Skeletal muscle cell (primary cell): Measurements from ENCODE around the gene LPGAT1.

Experiments used
- DNase-seq: peaks from one replicate; pipeline ENCODE4 v3.0.0-alpha.2; 2010; ENCODE audit warnings: low read depth
- H3K4me3 ChIP-seq: 2 replicates; pipeline ENCODE4 v1.5.1; 2011; ENCODE audit warnings: low read depth, mild to moderate bottlenecking, control low read depth, low read length, moderate library complexity

The LPGAT1 gene

DNA sequence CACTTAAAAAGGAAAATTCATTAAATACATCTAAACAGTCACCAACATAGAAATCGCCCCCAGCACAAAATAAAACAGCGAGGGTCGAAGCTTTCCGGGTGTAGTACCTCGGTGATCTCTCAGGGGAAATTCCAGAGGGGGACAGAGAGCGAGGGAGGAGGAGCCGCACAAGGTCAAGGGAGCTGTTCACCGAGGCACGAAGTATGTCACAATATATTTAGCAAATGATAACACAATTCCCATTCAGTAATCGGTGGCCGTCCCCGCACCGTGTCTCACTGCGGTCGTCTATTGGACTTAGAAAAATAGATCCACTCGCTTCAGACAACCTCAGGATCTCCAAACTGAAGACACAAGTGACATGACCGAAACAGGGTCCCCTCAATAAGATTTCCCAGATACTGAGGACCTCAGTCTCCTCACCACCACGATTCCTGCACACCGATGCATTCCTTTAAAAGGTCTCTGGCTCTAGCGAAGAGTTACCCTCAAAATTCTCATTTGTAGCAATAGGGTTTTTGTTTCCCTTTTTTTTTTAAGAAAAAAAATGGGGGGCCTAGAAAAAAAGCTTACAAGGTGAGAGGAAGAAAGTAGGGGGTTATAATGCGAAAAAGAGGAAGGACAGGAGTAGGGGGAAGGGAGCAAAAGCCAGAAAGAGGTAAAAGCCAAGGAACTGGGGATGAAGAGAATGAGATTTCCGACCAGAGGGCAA lies 1.1 kb downstream of the LPGAT1 start:
- DNase-seq, result no peak
- peak overlapping the region; percentile 60 for H3K4me3 ChIP-seq

DNA sequence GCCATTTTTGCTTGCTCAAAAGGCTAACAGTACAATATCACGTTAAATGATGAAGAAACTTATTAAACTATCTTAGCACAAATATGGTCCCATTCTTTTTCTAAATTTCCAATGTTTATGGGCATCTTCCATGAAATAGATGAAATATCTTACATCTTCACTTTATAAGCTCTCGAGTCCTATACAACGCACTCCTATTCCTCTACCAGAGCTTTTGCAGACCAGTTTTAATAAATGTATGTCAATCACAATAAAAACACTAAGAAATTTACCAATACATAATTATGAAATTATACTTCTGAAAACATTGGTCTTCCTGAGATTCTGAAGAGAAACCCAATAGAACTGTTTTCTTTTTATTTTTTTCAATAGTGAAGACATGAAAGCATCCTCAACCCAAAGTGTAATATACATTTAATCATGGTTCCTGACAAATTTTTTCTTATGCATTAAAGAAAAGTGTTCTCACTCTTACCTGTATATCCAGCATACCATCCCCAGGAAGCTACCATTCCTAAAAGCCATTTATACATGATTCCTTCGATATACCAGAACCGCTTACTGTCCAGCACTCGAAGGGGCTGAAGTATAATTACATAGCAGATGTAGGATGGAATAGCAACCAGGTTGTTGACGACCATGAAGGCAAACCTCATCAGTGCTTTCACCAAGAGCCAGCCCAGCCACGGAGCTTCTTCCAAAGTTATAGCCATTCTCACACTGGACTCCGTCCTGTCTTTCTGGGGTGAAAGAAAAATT lies 1.8 kb downstream of the LPGAT1 start:
- DNase-seq, result no peak
- H3K4me3 ChIP-seq, result peak overlapping the region; percentile 60

DNA sequence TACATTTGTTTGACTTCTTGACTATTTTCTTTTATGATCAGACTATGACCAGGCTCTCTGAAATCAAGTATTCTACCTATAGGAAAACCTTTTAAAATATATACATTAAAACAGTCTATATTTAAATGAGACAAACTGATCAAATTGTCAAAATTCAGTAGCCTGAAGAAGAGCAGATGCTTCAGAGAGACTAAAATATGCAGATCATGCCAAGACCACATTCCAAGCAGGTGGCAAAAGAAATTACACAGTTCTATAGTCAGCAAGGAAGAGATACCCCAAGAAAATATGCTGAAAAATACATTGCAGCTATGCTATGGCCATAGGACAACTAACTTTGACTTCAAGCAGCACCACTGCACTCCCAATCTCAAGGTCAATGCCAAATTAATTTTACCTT lies 3.5 kb downstream of the LPGAT1 start:
- no peak overlapping the region for H3K4me3 ChIP-seq
- no peak for DNase-seq

DNA sequence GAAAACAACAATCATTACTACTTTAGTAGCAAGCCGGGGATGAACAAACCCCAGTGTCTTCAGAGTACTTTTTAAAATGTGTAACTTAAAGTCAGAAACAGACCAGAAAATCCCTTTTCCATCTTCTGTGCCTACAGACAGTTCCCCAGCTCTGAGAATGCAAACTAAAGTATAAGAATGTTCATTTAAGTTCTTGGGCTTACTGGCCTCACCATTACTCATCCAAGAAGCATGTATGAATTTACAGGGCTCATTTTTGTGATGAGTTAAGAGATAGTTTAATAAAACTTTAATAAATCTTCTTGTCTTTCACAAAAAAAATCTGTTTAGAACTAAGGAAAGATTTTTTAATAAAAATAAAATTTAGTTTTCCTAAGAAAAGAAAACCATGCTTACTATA lies 4.6 kb downstream of the LPGAT1 start:
- peak; percentile 14 for DNase-seq
- H3K4me3 ChIP-seq, result no peak overlapping the region

DNA sequence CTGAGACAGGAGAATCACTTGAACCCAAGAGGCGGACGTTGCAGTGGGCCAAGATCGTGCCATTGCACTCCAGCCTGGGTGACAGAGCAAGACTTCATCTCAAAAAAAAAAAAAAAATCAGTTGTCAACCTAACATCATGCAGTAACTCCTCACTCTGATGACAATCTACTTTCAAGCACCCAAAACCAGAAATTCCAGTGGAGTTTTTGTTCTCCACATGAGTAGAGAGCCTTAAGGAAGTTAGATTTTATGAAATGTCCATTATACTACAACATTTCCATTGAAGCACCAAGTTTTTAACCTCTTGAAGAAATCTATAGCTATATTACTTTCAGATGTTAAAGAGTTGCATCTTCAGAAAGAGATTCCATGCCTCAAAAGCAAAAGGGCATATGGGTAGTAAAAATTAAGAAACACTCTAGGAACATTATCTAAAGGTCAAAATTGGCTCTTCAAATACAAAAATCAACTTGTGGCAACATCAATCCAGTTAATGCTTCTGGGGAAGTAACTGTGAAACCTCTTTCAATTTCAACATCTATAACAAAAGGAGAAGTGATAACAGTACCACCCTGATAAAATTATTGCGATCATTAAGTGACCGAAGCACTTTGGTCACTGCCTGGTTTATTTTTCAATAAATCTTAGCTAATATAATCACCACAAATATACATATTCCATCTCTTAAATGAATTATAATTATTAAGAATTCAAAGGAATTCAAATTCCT lies 7.7 kb downstream of the LPGAT1 start:
- no peak overlapping the region for H3K4me3 ChIP-seq
- no peak for DNase-seq

DNA sequence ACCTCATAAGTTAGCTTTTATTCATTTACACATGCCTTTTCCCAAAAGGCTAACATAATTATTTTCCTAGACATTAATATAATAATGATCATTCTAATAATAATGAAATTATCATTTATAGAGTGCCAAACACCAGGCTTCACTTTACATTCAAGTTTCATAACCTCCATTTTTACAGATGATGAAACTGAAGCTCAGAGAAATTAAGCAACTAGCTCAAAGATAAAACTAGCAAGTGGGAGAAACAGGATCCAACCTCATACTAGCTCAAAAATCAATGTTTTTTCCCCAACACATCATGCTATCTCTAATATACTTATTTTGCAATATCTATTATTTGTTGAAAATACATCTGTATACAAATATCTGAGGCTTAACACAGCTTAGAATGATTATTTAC lies 14.0 kb downstream of the LPGAT1 start:
- no peak for DNase-seq
- no peak overlapping the region for H3K4me3 ChIP-seq

DNA sequence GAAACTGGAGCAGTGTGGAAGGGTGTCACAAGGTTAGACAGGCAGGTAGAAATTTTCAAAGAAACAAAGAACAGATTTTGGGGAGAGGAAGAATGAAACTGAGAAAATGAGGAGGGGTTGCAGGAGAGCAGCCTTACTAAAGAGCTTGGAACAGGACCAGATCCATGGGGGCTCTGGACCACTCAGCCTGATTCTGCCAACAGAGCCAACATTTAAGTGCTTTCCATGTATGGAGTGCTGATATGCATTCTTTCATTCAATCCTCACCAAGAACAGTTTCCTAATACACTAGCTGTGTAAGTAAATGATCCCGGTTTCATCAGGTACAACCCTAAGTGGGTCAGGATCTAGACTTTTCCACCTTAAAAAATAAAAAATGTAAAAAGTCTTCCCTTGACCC lies 16.2 kb downstream of the LPGAT1 start:
- no peak for DNase-seq
- no peak overlapping the region for H3K4me3 ChIP-seq

DNA sequence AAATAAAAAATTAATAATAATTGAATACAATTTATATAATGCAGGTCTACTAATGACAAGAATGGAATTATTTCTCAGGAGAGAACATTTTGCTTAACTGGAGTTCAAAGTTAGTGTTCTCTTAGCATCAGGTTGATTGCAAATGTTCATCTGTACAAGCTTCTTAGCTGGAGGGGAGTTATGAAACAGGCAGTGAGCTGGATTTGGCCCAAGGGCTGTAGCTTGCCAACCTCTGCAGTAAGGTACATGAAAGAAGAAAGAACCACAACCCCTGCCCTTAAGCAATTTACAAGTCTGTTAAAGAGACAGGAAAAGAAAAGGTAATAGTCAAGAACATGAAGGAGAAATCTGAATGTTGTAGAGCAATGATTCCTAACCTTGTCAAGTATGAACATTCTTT lies 17.0 kb downstream of the LPGAT1 start:
- peak; percentile 52 for DNase-seq

DNA sequence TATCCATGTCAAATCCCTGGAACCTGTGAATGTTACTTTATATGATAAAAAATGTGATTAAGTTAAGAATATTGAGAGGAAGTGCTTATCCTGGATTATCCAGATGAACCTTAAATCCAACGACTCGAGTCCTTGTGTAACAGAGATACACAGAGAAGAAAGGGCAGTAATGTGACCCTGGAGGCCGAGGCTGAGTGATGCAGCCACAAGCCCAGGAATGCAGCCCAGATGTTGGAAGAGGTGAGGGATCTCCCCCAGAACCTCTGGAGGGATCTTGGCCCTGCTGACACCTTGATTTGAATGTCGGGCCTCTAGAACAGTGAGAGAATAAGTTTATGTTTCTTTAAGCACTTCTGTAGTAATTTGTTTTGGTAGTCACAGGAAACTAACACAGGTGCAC lies 18.0 kb downstream of the LPGAT1 start:
- no peak for DNase-seq
- no peak overlapping the region for H3K4me3 ChIP-seq

More for the DNA sequence above, 17.0 kb downstream of the LPGAT1 start:
- H3K4me3 ChIP-seq, result no peak overlapping the region

DNA sequence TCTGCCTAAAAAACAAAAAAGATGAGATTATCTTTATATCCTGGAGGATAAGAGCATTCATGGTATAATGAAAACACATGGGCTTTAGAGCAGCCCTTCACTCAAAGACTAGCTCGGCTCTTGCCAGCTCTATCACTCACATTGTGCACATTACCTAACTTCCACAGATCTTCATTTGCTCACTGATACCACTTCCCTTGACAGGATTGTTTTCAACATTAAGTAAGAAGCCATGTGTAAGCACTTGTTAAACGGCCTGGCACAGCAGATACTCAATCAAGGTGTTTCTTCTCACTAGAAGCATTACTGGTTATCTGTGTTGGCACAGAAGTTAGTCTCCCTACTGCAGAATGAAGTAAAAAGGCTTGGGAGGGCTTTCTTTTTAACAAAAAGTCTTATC lies 18.7 kb downstream of the LPGAT1 start:
- DNase-seq, result no peak
- H3K4me3 ChIP-seq, result no peak overlapping the region

DNA sequence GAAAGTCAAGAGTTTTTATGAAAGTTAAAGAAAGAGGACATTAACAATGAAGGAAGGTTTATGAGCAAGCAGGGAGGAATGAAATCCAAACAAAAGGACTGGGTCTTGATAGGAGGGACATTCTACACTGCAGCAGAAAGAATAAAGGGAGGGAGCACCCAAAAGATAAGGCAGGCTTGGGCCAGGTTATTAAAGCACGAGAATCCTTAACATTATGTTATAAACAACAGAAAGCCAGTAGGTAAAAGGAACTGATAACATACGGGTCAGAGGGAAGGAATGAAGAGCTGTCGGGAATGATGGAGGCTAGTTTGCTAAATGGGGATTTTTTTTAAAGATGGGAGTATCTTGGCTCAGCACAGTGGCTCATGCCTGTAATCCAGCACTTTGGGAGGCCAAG lies 19.4 kb downstream of the LPGAT1 start:
- no peak overlapping the region for H3K4me3 ChIP-seq
- no peak for DNase-seq

DNA sequence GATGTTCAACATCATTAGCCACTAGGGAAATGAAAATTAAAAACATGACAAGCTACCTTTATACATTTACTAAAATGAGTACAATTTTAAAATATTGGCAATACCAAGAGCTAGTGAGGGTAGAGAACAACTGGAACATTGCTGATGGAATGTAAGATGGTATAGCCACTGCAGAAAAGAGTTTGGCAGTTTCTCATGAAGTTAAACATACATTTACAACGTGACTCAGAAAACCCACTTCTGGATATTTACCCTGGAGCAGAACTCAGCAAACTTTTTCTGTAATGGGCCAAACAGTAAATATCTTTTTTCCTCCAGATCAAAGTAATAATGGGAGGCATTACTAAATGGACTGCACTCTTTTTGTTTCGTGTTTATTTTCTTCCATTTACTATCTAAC lies 22.1 kb downstream of the LPGAT1 start:
- H3K4me3 ChIP-seq, result no peak overlapping the region
- DNase-seq, result no peak

DNA sequence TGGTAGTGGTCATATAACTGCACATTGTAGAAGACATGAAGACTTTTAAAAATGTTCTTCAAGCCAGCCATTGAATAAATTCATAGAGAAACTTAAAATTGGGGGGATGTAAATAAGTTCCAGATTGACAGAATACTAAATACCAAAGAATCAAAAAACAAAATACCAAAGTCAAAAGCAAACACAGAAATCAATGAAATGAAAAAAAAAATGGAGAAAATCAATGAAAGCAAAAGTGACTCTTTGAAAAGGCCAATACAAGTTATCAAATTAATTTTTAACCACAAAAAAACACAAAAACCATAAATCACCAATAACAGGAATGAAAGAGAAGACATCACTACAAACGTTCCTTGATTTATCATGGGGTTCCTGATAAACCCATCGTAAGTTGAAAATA lies 25.6 kb downstream of the LPGAT1 start:
- DNase-seq, result no peak
- no peak overlapping the region for H3K4me3 ChIP-seq

DNA sequence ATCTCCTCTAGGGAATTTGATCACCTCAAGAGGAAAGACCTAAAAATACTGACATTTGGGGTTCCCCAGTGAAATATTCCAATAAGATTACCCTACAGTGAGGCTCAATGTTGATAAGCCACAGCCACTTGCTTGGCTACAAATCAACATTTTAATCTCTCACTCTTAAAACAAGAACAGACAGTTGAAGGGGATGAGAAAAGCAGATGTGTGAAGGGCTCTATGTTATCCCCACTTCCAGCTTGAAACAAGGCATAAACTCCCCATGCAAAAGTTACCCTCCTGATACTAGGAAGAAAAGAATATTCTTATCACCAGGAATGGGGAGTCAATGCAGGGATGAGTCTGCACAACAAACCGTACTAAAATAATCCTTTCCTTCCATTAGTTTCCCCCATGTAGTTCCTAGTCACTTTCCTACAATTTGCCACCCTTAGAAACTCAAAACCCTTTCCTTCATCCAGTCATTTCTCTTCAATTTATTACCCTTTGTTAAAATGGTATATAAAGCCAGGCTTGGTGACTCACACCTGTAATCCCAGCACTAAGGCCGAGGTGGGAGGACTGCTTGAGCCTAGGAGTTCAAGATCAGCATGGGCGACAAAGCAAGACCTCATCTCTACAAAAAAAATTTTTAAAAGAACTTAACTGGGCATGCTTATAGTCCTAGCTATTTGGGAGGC lies 29.5 kb downstream of the LPGAT1 start:
- no peak overlapping the region for H3K4me3 ChIP-seq
- no peak for DNase-seq

DNA sequence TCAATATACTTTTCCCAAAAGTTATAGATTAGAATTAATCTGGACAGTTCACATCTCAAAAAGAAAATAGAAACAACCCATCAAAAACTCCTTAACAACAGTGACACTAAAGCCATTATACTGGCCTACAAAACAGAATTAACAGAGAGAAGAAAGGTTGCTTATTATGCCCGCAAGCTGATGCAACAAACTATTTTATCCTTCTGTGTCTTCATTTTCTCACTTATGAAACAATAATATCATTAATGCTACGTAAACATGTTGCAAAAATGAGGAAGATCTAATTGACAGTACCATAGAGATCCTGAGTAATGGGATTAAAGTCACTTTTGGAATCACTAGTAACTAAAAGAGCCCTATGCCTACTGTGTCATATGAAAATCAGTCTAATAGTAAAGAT lies 32.6 kb downstream of the LPGAT1 start:
- no peak for DNase-seq
- H3K4me3 ChIP-seq, result no peak overlapping the region

DNA sequence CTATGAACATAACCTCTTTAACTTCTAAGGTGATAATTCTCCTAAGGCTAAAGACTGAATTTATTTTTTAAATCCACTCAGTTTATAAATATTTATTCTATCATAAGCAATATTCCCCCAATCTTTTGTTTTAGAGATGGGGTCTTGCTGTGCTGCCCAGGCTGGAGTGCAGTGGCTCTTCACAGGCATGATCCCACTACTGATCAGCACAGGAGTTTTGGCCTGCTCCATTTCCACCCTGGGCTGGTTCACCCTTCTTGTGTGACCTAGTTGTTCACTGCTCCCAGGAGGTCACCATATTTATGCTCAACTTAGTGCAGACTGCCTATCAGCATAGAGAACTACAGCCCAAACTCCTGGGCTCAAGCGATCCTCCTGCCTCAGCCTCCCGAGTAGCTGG lies 38.6 kb downstream of the LPGAT1 start:
- DNase-seq, result no peak
- H3K4me3 ChIP-seq, result no peak overlapping the region

DNA sequence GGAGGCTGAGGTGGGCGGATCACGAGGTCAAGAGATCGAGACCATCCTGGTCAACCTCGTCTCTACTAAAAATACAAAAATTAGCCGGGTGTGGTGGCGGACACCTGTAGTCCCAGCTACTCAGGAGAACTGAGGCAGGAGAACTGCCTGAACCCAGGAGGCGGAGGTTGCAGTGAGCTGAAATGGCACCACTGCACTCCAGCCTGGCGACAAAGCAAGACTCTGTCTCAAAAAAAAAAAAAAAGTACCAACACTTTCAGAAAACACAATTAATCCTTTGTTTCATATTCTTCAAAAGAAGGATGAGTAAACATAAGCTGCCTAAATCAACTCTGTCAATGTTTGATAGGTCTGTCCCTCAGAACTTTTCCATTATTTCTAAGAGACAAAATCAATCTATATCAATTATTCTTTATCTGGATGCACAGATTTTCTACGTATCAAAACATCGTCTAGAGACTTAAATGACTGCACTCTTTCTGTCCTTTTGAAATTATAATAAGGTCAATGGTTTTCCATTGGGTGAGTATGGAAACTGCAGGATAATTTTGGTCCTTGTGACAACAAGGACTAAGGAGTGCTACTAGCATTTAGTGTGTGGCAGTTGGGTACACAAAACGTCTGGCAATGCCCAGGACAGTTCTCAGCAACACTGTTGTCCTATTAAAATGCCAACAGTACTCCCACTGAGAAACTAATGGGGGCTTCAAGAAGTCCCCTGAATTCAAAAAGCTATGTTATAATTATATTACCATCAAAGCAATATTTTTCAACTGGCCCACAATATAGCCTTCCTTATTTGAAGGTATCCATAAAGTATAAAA lies 40.7 kb downstream of the LPGAT1 start:
- H3K4me3 ChIP-seq, result no peak overlapping the region
- DNase-seq, result no peak

DNA sequence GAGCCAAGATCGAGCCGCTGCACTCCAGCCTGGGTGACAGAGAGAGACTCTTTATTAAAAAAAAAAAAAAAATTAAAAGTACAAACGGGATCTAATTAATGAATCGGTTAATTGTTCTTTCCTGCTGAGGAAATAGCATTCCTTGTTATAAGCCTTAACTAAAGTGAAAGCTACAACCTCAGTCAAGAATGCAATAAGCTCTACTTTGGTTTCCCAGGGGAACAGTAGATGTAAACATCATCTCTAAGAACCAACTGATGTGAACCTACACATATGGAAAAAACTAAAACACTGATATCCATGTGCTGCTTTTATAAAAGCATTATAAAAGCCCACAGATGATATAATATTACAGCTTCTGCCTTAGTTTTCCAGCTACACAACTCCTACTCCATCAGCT lies 41.9 kb downstream of the LPGAT1 start:
- no peak overlapping the region for H3K4me3 ChIP-seq
- peak; percentile 15 for DNase-seq

DNA sequence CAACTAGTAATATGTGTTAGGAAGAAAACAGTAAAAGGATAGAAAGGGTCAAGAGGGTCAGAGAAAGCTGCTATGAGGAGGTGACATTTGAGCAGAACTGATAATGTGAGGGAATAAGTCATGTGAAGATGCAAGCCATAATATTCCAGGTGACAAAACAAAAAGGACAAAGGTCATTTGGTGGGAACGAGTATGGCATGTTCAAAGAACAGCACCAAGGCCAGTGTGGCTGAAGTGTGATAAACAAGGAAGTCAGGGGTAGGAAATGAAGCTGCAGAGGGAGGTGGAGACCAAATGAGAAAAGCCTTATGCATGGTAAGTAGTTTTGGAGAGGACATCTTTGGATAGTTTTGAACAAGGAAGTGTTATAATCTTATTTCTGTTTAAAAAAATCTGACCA lies 46.7 kb downstream of the LPGAT1 start:
- DNase-seq, result no peak
- H3K4me3 ChIP-seq, result no peak overlapping the region
